Activated CD8-positive, alpha-beta memory T cell treated with anti-CD3 and anti-CD28 coated beads for 48 hours (primary cell): ENCODE results near the gene RANBP1.

Source experiments
- DNase-seq, 3 experiments: peaks; one replicate each; pipeline ENCODE4 v3.0.0-alpha.2; 2020; ENCODE audit warnings: low read depth in 2 of 3, low spot score in 2 of 3

Gene RANBP1

GRCh38 chr22:20088263-20088648, 27.6 kb upstream of the RANBP1 start:
- DNase-seq = no peak

GRCh38 chr22:20089226-20089976, 26.5 kb upstream of the RANBP1 start:
- no peak for DNase-seq

- DNase-seq = no peak
Observed at GRCh38 chr22:20089977-20090729, 25.8 kb upstream of the RANBP1 start.

- DNase-seq = no peak
Observed at GRCh38 chr22:20090730-20091240, 25.1 kb upstream of the RANBP1 start.

- DNase-seq = no peak
Observed at GRCh38 chr22:20091690-20092476, 24.0 kb upstream of the RANBP1 start.

- no peak for DNase-seq
Observed at GRCh38 chr22:20092477-20092854, 23.4 kb upstream of the RANBP1 start.

- DNase-seq = no peak
Observed at GRCh38 chr22:20093418-20094196, 22.3 kb upstream of the RANBP1 start.

GRCh38 chr22:20094197-20094807, 21.6 kb upstream of the RANBP1 start:
- DNase-seq = no peak

- no peak for DNase-seq
Observed at GRCh38 chr22:20095521-20095920, 20.4 kb upstream of the RANBP1 start.

- no peak for DNase-seq
Observed at GRCh38 chr22:20096574-20097420, 19.1 kb upstream of the RANBP1 start.

GRCh38 chr22:20099099-20099711, 16.7 kb upstream of the RANBP1 start:
- DNase-seq = no peak

- DNase-seq = no peak
Observed at GRCh38 chr22:20101638-20102037, 14.3 kb upstream of the RANBP1 start.

GRCh38 chr22:20102203-20102780, 13.6 kb upstream of the RANBP1 start:
- DNase-seq = no peak

- DNase-seq = no peak
Observed at GRCh38 chr22:20105456-20106204, 10.3 kb upstream of the RANBP1 start.

- DNase-seq = no peak
Observed at GRCh38 chr22:20106205-20106848, 9.6 kb upstream of the RANBP1 start.

GRCh38 chr22:20106849-20107237, 9.1 kb upstream of the RANBP1 start:
- DNase-seq = no peak

GRCh38 chr22:20107471-20107901, 8.4 kb upstream of the RANBP1 start:
- DNase-seq = no peak
